Measurements from ENCODE around the gene GPR158. TPM values are rescaled to one million over a fixed set of nuclear protein-coding genes. Genes with fewer than 3 reads are reported as not detected.

GPR158 gene
- total RNA-seq, 1 experiment from 2014 or later: 2.9 TPM

- Histone ChIP-seq H3K9ac (ENCODE audit: low read length) (no peak overlapping the region), H3K27ac (ENCODE audit: low read depth, low read length) (no peak overlapping the region), H3K36me3 (ENCODE audit: control insufficient read depth in 1 of 2, insufficient read depth in 2 of 2, low read length in 2 of 2) (no peaks in the 10 kb centered on the region), H3K4me1 (ENCODE audit: control insufficient read depth in 1 of 2, insufficient read depth in 2 of 2, low read length in 2 of 2) (no peaks in the 10 kb centered on the region), H3K27me3 (ENCODE audit: insufficient read depth, low read length) (0 out of 2 replicates have a peak, but pooled peaks cover 3% of the 10 kb centered on the region), H3K9me3 (ENCODE audit: control insufficient read depth in 1 of 2, insufficient read depth in 1 of 2, low read depth in 1 of 2, low read length in 2 of 2) (no peaks in the 10 kb centered on the region), H3K79me2 (ENCODE audit: insufficient read depth, low read length) (no peaks in the 10 kb centered on the region), H3K4me3 (replicated peaks in 1 of 2; ENCODE audit: low read depth in 1 of 2, low read length in 2 of 2) (no peak overlapping the region), H4K20me1 (ENCODE audit: insufficient read depth) (no peaks in the 10 kb centered on the region), H2AFZ (ENCODE audit: low read depth, low read length, poor library complexity, severe bottlenecking) (no peak overlapping the region), H3K9me2 (ENCODE audit: insufficient read depth) (no peaks in the 10 kb centered on the region), H3K4me2 (ENCODE audit: low read length) (no peak overlapping the region)
- ATAC-seq (no peak), DNase-seq (ENCODE audit: low read depth, low spot score) (no peak)
- ChIA-PET CTCF (interaction anchor here (0.8 kb wide), 1 partner anchor 29 kb away, joined by 3 read pairs; no protein-coding TSS in a partner anchor), POLR2A (no interaction called here), RAD21 (ENCODE audit: low non-redundant PET in 1 of 2, low total read pairs in 2 of 2, uncharacterized antibody in 2 of 2, unreplicated experiment in 2 of 2) (no interaction called here)
- no TSS peak for BruUV-seq (replicated peaks)
- intact Hi-C loops (cut with micrococcal nuclease): no loop called here
- TF ChIP-seq ZBTB33 (IDR thresholded peaks at IDR 0.05; ENCODE audit: extremely low read depth, insufficient replicate concordance, low read length) (no peak), POLR2A (IDR thresholded peaks at IDR 0.05; ENCODE audit: borderline replicate concordance, extremely low read depth, insufficient read depth, insufficient read length) (no peak), EZH2 (IDR thresholded peaks at IDR 0.05) (no peak), REST (IDR thresholded peaks at IDR 0.05; ENCODE audit: low read depth) (no peak), EZH2phosphoT487 (IDR thresholded peaks at IDR 0.05; ENCODE audit: borderline replicate concordance) (no peak), ELF1 (IDR thresholded peaks at IDR 0.05; ENCODE audit: borderline replicate concordance, low read depth) (no peak), CTCF (IDR thresholded peaks at IDR 0.05 in 2 of 3, conservative IDR thresholded peaks at IDR 0.05 in 1 of 3; ENCODE audit: borderline replicate concordance in 1 of 3, insufficient read depth in 1 of 3, low read depth in 2 of 3, low read length in 2 of 3) (no peak), JUND (IDR thresholded peaks at IDR 0.05) (no peak), EGR1 (IDR thresholded peaks at IDR 0.05; ENCODE audit: low read depth) (no peak), CEBPB (IDR thresholded peaks at IDR 0.05; ENCODE audit: low read depth) (no peak), MAX (IDR thresholded peaks at IDR 0.05) (no peak)
These were observed 32.5 kb upstream of the GPR158 start for GRCh38 chr10:25142116-25142864.
